ENCODE measurements around the gene IRX6. TPM values are rescaled to one million over a fixed set of nuclear protein-coding genes. Genes with fewer than 3 reads are reported as not detected.

IRX6 gene
- polyA plus RNA-seq, 1 donor, result not detected

GRCh38 chr16:55308973-55309372 lies 15.0 kb upstream of the IRX6 start:
- no CpG with 5 or more reads among the region's 2 CpGs for WGBS (ENCODE audit: insufficient coverage, low lambda C conversion rate)

GRCh38 chr16:55322327-55322726 lies 1.7 kb upstream of the IRX6 start:
- no peak for DNase-seq
- H3K36me3 ChIP-seq (ENCODE audit: control insufficient read depth, insufficient read depth, low read length), result no peaks in the 10 kb centered on the region
- H3K27me3 ChIP-seq (ENCODE audit: control insufficient read depth, insufficient read depth, low read length), result peaks cover 61% of the 10 kb centered on the region
- peaks cover 4% of the 10 kb centered on the region for H3K9me3 ChIP-seq (ENCODE audit: control insufficient read depth, low read depth, low read length)
- no peaks in the 10 kb centered on the region for H3K4me1 ChIP-seq (ENCODE audit: control insufficient read depth, insufficient read depth, low read length)
- WGBS (ENCODE audit: insufficient coverage, low lambda C conversion rate), result 80% methylated on average over 2 of the region's 2 CpGs
- no peak overlapping the region for H3K4me3 ChIP-seq (ENCODE audit: low read length)
- no peak overlapping the region for H3K27ac ChIP-seq (ENCODE audit: low read length)

More at GRCh38 chr16:55308973-55309372, 15.0 kb upstream of the IRX6 start:
- Histone ChIP-seq H3K36me3 (ENCODE audit: control insufficient read depth, insufficient read depth, low read length) (no peaks in the 10 kb centered on the region), H3K27ac (ENCODE audit: low read length) (no peak overlapping the region), H3K4me3 (ENCODE audit: low read length) (no peak overlapping the region), H3K9me3 (ENCODE audit: control insufficient read depth, low read depth, low read length) (no peaks in the 10 kb centered on the region), H3K4me1 (ENCODE audit: control insufficient read depth, insufficient read depth, low read length) (no peaks in the 10 kb centered on the region), H3K27me3 (ENCODE audit: control insufficient read depth, insufficient read depth, low read length) (no peaks in the 10 kb centered on the region)
- no peak for DNase-seq

- Histone ChIP-seq H3K27me3 (ENCODE audit: control insufficient read depth, insufficient read depth, low read length) (peaks cover 78% of the 10 kb centered on the region), H3K9me3 (ENCODE audit: control insufficient read depth, low read depth, low read length) (peaks cover 4% of the 10 kb centered on the region), H3K27ac (ENCODE audit: low read length) (no peak overlapping the region), H3K4me1 (ENCODE audit: control insufficient read depth, insufficient read depth, low read length) (no peaks in the 10 kb centered on the region), H3K36me3 (ENCODE audit: control insufficient read depth, insufficient read depth, low read length) (no peaks in the 10 kb centered on the region), H3K4me3 (ENCODE audit: low read length) (no peak overlapping the region)
- WGBS (ENCODE audit: insufficient coverage, low lambda C conversion rate), result no CpG with 5 or more reads among the region's 70 CpGs
- DNase-seq, result peak in 1 of 2 donors; percentile 16
Measured at GRCh38 chr16:55324285-55325079, 479 bp downstream of the IRX6 start.

GRCh38 chr16:55325080-55325447 lies 1.1 kb downstream of the IRX6 start:
- peaks cover 83% of the 10 kb centered on the region for H3K27me3 ChIP-seq (ENCODE audit: control insufficient read depth, insufficient read depth, low read length)
- peaks cover 4% of the 10 kb centered on the region for H3K9me3 ChIP-seq (ENCODE audit: control insufficient read depth, low read depth, low read length)
- DNase-seq, result no peak
- no peaks in the 10 kb centered on the region for H3K36me3 ChIP-seq (ENCODE audit: control insufficient read depth, insufficient read depth, low read length)
- H3K4me1 ChIP-seq (ENCODE audit: control insufficient read depth, insufficient read depth, low read length), result no peaks in the 10 kb centered on the region
- H3K4me3 ChIP-seq (ENCODE audit: low read length), result no peak overlapping the region
- WGBS (ENCODE audit: insufficient coverage, low lambda C conversion rate), result no CpG with 5 or more reads among the region's 13 CpGs
- H3K27ac ChIP-seq (ENCODE audit: low read length), result no peak overlapping the region

- no peaks in the 10 kb centered on the region for H3K4me1 ChIP-seq (ENCODE audit: control insufficient read depth, insufficient read depth, low read length)
- H3K4me3 ChIP-seq (ENCODE audit: low read length), result no peak overlapping the region
- H3K27me3 ChIP-seq (ENCODE audit: control insufficient read depth, insufficient read depth, low read length), result peaks cover 89% of the 10 kb centered on the region
- DNase-seq, result no peak
- 0% methylated on average over 1 of the region's 12 CpGs for WGBS (ENCODE audit: insufficient coverage, low lambda C conversion rate)
- peaks cover 4% of the 10 kb centered on the region for H3K9me3 ChIP-seq (ENCODE audit: control insufficient read depth, low read depth, low read length)
- H3K36me3 ChIP-seq (ENCODE audit: control insufficient read depth, insufficient read depth, low read length), result no peaks in the 10 kb centered on the region
- H3K27ac ChIP-seq (ENCODE audit: low read length), result no peak overlapping the region
Measured at GRCh38 chr16:55325458-55326109, 1.6 kb downstream of the IRX6 start.

- no peaks in the 10 kb centered on the region for H3K36me3 ChIP-seq (ENCODE audit: control insufficient read depth, insufficient read depth, low read length)
- H3K27ac ChIP-seq (ENCODE audit: low read length), result no peak overlapping the region
- WGBS (ENCODE audit: insufficient coverage, low lambda C conversion rate), result 0% methylated on average over 1 of the region's 21 CpGs
- H3K27me3 ChIP-seq (ENCODE audit: control insufficient read depth, insufficient read depth, low read length), result peaks cover 94% of the 10 kb centered on the region
- DNase-seq, result no peak
- H3K4me3 ChIP-seq (ENCODE audit: low read length), result no peak overlapping the region
- H3K9me3 ChIP-seq (ENCODE audit: control insufficient read depth, low read depth, low read length), result peaks cover 4% of the 10 kb centered on the region
- H3K4me1 ChIP-seq (ENCODE audit: control insufficient read depth, insufficient read depth, low read length), result no peaks in the 10 kb centered on the region
Measured at GRCh38 chr16:55326261-55327092, 2.5 kb downstream of the IRX6 start.

- H3K4me1 ChIP-seq (ENCODE audit: control insufficient read depth, insufficient read depth, low read length), result no peaks in the 10 kb centered on the region
- DNase-seq, result no peak
- H3K36me3 ChIP-seq (ENCODE audit: control insufficient read depth, insufficient read depth, low read length), result no peaks in the 10 kb centered on the region
- no peak overlapping the region for H3K4me3 ChIP-seq (ENCODE audit: low read length)
- H3K27me3 ChIP-seq (ENCODE audit: control insufficient read depth, insufficient read depth, low read length), result peaks cover 91% of the 10 kb centered on the region
- no CpG with 5 or more reads among the region's 55 CpGs for WGBS (ENCODE audit: insufficient coverage, low lambda C conversion rate)
- H3K27ac ChIP-seq (ENCODE audit: low read length), result no peak overlapping the region
- H3K9me3 ChIP-seq (ENCODE audit: control insufficient read depth, low read depth, low read length), result peaks cover 4% of the 10 kb centered on the region
Measured at GRCh38 chr16:55328611-55329569, 4.9 kb downstream of the IRX6 start.

- WGBS (ENCODE audit: insufficient coverage, low lambda C conversion rate), result no CpG with 5 or more reads among the region's 8 CpGs
Measured at GRCh38 chr16:55329791-55330428, 5.9 kb downstream of the IRX6 start.

GRCh38 chr16:55330781-55331647 lies 7.0 kb downstream of the IRX6 start:
- Histone ChIP-seq H3K4me1 (ENCODE audit: control insufficient read depth, insufficient read depth, low read length) (no peaks in the 10 kb centered on the region), H3K9me3 (ENCODE audit: control insufficient read depth, low read depth, low read length) (no peaks in the 10 kb centered on the region), H3K4me3 (ENCODE audit: low read length) (no peak overlapping the region), H3K27ac (ENCODE audit: low read length) (no peak overlapping the region), H3K27me3 (ENCODE audit: control insufficient read depth, insufficient read depth, low read length) (peaks cover 79% of the 10 kb centered on the region), H3K36me3 (ENCODE audit: control insufficient read depth, insufficient read depth, low read length) (no peaks in the 10 kb centered on the region)
- peak in 1 of 2 donors; percentile 11 for DNase-seq
- WGBS (ENCODE audit: insufficient coverage, low lambda C conversion rate), result no CpG with 5 or more reads among the region's 53 CpGs

More at GRCh38 chr16:55329791-55330428, 5.9 kb downstream of the IRX6 start:
- H3K27me3 ChIP-seq (ENCODE audit: control insufficient read depth, insufficient read depth, low read length), result peaks cover 89% of the 10 kb centered on the region
- DNase-seq, result no peak
- H3K4me1 ChIP-seq (ENCODE audit: control insufficient read depth, insufficient read depth, low read length), result no peaks in the 10 kb centered on the region
- H3K27ac ChIP-seq (ENCODE audit: low read length), result no peak overlapping the region
- no peaks in the 10 kb centered on the region for H3K36me3 ChIP-seq (ENCODE audit: control insufficient read depth, insufficient read depth, low read length)
- H3K4me3 ChIP-seq (ENCODE audit: low read length), result no peak overlapping the region
- peaks cover under 1% of the 10 kb centered on the region for H3K9me3 ChIP-seq (ENCODE audit: control insufficient read depth, low read depth, low read length)

All from large intestine (tissue), 3 donors.